HCT116 (cell line): ENCODE measurements around the gene MBOAT1. TPM values are rescaled to one million over a fixed set of nuclear protein-coding genes. Genes with fewer than 3 reads are reported as not detected.

Source experiments
- ATAC-seq: fragments of 200-7000 bp; cut with Tn5 transposase; 2 replicates; pipeline ENCODE4 v1.9.1; 2020; ENCODE audit warnings: mild to moderate bottlenecking, moderate library complexity
- BruUV-seq: library from RNA; stranded (reverse); fragments of 400-500 nt; replicated peaks from 2 replicates; lab custom pipeline; 2021; lab: Mats Ljungman, UMichigan
- CTCF ChIA-PET: fragments of 300-600 bp; sonication (Branson Sonifier 250); formaldehyde crosslinking; loops from one replicate; lab custom pipeline; 2021; ENCODE audit warnings: antibody characterized with exemption; lab: Charles Lee
- POLR2A ChIA-PET: fragments of 300-600, 350-600 bp; sonication (Branson Sonifier 250); formaldehyde crosslinking; loops from one replicate; lab custom pipeline; 2021; ENCODE audit warnings: antibody characterized with exemption; lab: Charles Lee
- RAD21 ChIA-PET, 2 experiments: fragments of 300-600 bp; sonication (Branson Sonifier 250); formaldehyde crosslinking; loops; one replicate each; lab custom pipeline; 2023; ENCODE audit warnings: low total read pairs in 2 of 2; ENCODE audit not compliant: uncharacterized antibody in 2 of 2, unreplicated experiment in 2 of 2, low non-redundant PET in 1 of 2; lab: Charles Lee
- DNase-seq: peaks from one replicate; pipeline ENCODE4 v3.0.0-alpha.2; 2010; ENCODE audit warnings: low read depth, low spot score
- H2AFZ ChIP-seq: fragments of 200-600 bp; shearing (Covaris generic), sonication (generic); 2 replicates; pipeline ENCODE4 v1.6.1; 2017; ENCODE audit warnings: low read depth, mixed run types, mixed read lengths, antibody characterized with exemption, low read length; ENCODE audit not compliant: poor library complexity, severe bottlenecking
- H3K27ac ChIP-seq: 2 replicates; pipeline ENCODE4 v1.5.1; 2012; ENCODE audit warnings: low read depth, low read length
- H3K27me3 ChIP-seq: fragments of 200-600 bp; sonication (generic); 2 replicates; pipeline ENCODE4 v1.6.1; 2016; ENCODE audit warnings: mixed run types, low read length, mixed read lengths; ENCODE audit not compliant: insufficient read depth
- H3K36me3 ChIP-seq, 2 experiments: fragments of 200-500 bp in 1 of 2; fragments of 200-600 bp in 1 of 2; sonication (Bioruptor generic) in 1 of 2; sonication (generic) in 1 of 2; 2 replicates each; pipeline versions ENCODE4 v1.5.1 to v1.6.1; 2014 to 2016; ENCODE audit warnings: low read length in 2 of 2, inconsistent platforms in 1 of 2, mixed read lengths in 1 of 2, mixed run types in 1 of 2; ENCODE audit not compliant: insufficient read depth in 2 of 2, control insufficient read depth in 1 of 2
- H3K4me1 ChIP-seq, 2 experiments: fragments of 200-600 bp in 1 of 2; sonication (generic) in 1 of 2; 2 replicates each; pipeline versions ENCODE4 v1.5.1 to v1.6.1; 2012 to 2017; ENCODE audit warnings: low read length in 2 of 2, inconsistent platforms in 1 of 2, mild to moderate bottlenecking in 1 of 2, mixed read lengths in 1 of 2, mixed run types in 1 of 2, moderate library complexity in 1 of 2; ENCODE audit not compliant: insufficient read depth in 2 of 2, control insufficient read depth in 1 of 2
- H3K4me2 ChIP-seq: fragments of 200-600 bp; sonication (generic); 2 replicates; pipeline ENCODE4 v1.6.1; 2017; ENCODE audit warnings: mixed run types, low read length, mixed read lengths
- H3K4me3 ChIP-seq, 2 experiments: fragments of 200-600 bp in 1 of 2; sonication (generic) in 1 of 2; replicated peaks in 1 of 2; 2 replicates each; pipeline ENCODE4 v1.5.1; 2011 to 2016; ENCODE audit warnings: low read length in 2 of 2, control low read depth in 1 of 2, low read depth in 1 of 2, mild to moderate bottlenecking in 1 of 2, mixed read lengths in 1 of 2, mixed run types in 1 of 2
- H3K79me2 ChIP-seq: fragments of 200-600 bp; sonication (generic); 2 replicates; pipeline ENCODE4 v1.6.1; 2017; ENCODE audit warnings: mild to moderate bottlenecking, mixed run types, low read length, moderate library complexity, mixed read lengths; ENCODE audit not compliant: insufficient read depth
- H3K9ac ChIP-seq: fragments of 200-600 bp; sonication (generic); 2 replicates; pipeline ENCODE4 v1.6.1; 2016; ENCODE audit warnings: low read length, mixed read lengths
- H3K9me2 ChIP-seq: fragments of 200-600 bp; sonication (generic), shearing (Covaris generic); 2 replicates; pipeline ENCODE4 v1.6.1; 2017; ENCODE audit warnings: mixed run types, mild to moderate bottlenecking, moderate library complexity; ENCODE audit not compliant: insufficient read depth
- H3K9me3 ChIP-seq, 2 experiments: fragments of 200-500 bp in 1 of 2; fragments of 200-600 bp in 1 of 2; sonication (Bioruptor generic) in 1 of 2; sonication (generic) in 1 of 2; 2 replicates each; pipeline ENCODE4 v1.6.1; 2014 to 2017; ENCODE audit warnings: low read length in 2 of 2, mixed read lengths in 2 of 2, inconsistent platforms in 1 of 2, low read depth in 1 of 2, mild to moderate bottlenecking in 1 of 2, mixed run types in 1 of 2, moderate library complexity in 1 of 2; ENCODE audit not compliant: control insufficient read depth in 1 of 2, insufficient read depth in 1 of 2
- H4K20me1 ChIP-seq: fragments of 200-600 bp; sonication (generic), shearing (Covaris generic); 2 replicates; pipeline ENCODE4 v1.6.1; 2017; ENCODE audit warnings: mixed run types, mild to moderate bottlenecking, moderate library complexity; ENCODE audit not compliant: insufficient read depth
- CBX3 ChIP-seq: IDR thresholded peaks from 2 replicates; pipeline ENCODE4 v1.6.1; 2012; ENCODE audit warnings: low read depth
- EGR1 ChIP-seq: IDR thresholded peaks from 2 replicates; pipeline ENCODE4 v1.6.1; 2012; ENCODE audit warnings: low read depth
- EZH2 ChIP-seq: fragments of 200-600 bp; sonication (generic); IDR thresholded peaks from 2 replicates; pipeline ENCODE4 v1.6.1; 2017; ENCODE audit warnings: antibody characterized with exemption, mixed run types
- EZH2phosphoT487 ChIP-seq: fragments of 200-600 bp; IDR thresholded peaks from 2 replicates; pipeline ENCODE4 v1.6.1; 2018; ENCODE audit warnings: antibody characterized with exemption, borderline replicate concordance
- JUND ChIP-seq: IDR thresholded peaks from 2 replicates; pipeline ENCODE4 v1.6.1; 2012
- POLR2A ChIP-seq: IDR thresholded peaks from 2 replicates; pipeline ENCODE4 v1.7.0; 2011; ENCODE audit warnings: borderline replicate concordance; ENCODE audit not compliant: insufficient read depth, insufficient read length; ENCODE audit errors: extremely low read depth
- RAD21 ChIP-seq: IDR thresholded peaks from 2 replicates; pipeline ENCODE4 v1.6.1; 2012; ENCODE audit warnings: low read depth, mild to moderate bottlenecking
- SP1 ChIP-seq: IDR thresholded peaks from 2 replicates; pipeline ENCODE4 v1.6.1; 2012; ENCODE audit warnings: low read depth
- TCF7L2 ChIP-seq: IDR thresholded peaks from 2 replicates; pipeline ENCODE4 v1.7.0; 2011; ENCODE audit warnings: borderline replicate concordance, inconsistent platforms; ENCODE audit not compliant: insufficient read depth, insufficient read length; ENCODE audit errors: extremely low read depth
- YY1 ChIP-seq: IDR thresholded peaks from 2 replicates; pipeline ENCODE4 v1.6.1; 2011; ENCODE audit warnings: low read length, low read depth, moderate library complexity, mild to moderate bottlenecking; ENCODE audit not compliant: insufficient replicate concordance; ENCODE audit errors: extremely low read depth
- ZNF274 ChIP-seq: fragments of 200-500 bp; sonication (Bioruptor generic); IDR thresholded peaks from 2 replicates; pipeline ENCODE4 v1.6.1; 2014; ENCODE audit warnings: mild to moderate bottlenecking, low read depth, low read length, inconsistent platforms
- intact Hi-C: fragments of 100-400 bp; cut with micrococcal nuclease; formaldehyde crosslinking; loops from 2 replicates; pipeline ENCODE4 v1.10.0; 2022
- total RNA-seq: library from RNA; stranded (reverse); gene quantifications from one replicate; pipeline ENCODE4 v1.2.1, GENCODE V29; 2021; ENCODE audit not compliant: unreplicated experiment
- TF ChIP-seq, protein P1 (sequence below): IDR thresholded peaks from 2 replicates; pipeline ENCODE4 v1.6.1; 2012; ENCODE audit warnings: low read depth
- TF ChIP-seq, protein P2 (sequence below): IDR thresholded peaks from 2 replicates; pipeline ENCODE4 v1.6.1; 2012
- TF ChIP-seq, protein P3 (sequence below): IDR thresholded peaks from 2 replicates; pipeline ENCODE4 v1.6.1; 2011; ENCODE audit warnings: mild to moderate bottlenecking, low read length, moderate library complexity; ENCODE audit not compliant: insufficient replicate concordance; ENCODE audit errors: extremely low read depth

The MBOAT1 gene
- total RNA-seq, 1 experiment from 2014 or later: 11.7 TPM

DNA sequence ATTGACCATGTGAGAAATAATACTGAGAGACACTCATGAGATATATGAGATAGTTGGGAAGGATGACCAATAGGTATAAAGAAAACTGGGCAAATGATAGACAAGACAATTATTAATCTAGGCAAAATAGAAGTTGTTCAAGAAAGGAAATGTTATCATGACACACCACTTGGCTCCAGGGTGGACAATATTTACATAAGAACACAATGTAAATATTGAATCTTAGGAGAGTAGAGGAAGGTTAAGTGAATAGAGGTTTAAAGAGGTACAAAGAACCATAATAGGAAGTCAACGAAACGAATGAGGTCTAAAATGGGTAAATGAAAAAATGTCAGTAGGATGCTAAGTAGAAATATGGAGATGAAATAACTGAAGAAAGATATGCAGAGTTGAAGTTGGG lies 126.5 kb downstream of the MBOAT1 start:
- Histone ChIP-seq H3K27ac (no peak overlapping the region), H3K27me3 (no peaks in the 10 kb centered on the region), H3K4me1 (no peaks in the 10 kb centered on the region), H2AFZ (no peak overlapping the region), H3K9me3 (no peaks in the 10 kb centered on the region), H3K4me2 (no peak overlapping the region), H3K4me3 (no peak overlapping the region), H3K9ac (no peak overlapping the region), H4K20me1 (no peaks in the 10 kb centered on the region), H3K79me2 (no peaks in the 10 kb centered on the region), H3K9me2 (no peaks in the 10 kb centered on the region), H3K36me3 (no peaks in the 10 kb centered on the region)
- RAD21 ChIA-PET: no interaction called here
- DNase-seq (no peak), ATAC-seq (no peak)
- no TSS peak for BruUV-seq
- POLR2A ChIA-PET: no interaction called here
- no peak for TF ChIP-seq TCF7L2
- no peak for TF ChIP-seq EZH2
- no peak for TF ChIP-seq SP1
- TF ChIP-seq POLR2A: no peak
- TF ChIP-seq JUND: no peak
- intact Hi-C loops: no loop called here
- CTCF ChIA-PET: no interaction called here

DNA sequence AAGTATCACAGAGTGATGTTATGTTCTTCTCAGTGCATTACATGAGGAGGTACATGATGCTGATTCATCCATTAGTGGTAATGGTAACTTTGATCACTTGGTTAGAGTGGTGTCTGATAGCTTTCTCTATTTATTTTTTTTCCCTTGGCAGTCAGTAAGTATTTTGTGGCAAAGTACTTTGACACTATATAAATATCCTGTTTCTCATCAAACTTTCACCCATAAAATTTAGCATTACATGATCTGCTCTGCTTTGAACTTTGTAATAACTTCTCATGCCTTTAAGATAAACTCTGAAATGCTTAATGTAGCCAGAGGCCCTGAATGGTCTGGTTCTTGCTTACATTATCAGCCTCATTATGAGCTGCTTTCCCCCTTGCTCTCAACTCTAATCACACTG lies 127.9 kb downstream of the MBOAT1 start:
- no peaks in the 10 kb centered on the region for H4K20me1 ChIP-seq
- H3K4me3 ChIP-seq: no peak overlapping the region
- H3K79me2 ChIP-seq: no peaks in the 10 kb centered on the region
- no peak overlapping the region for H3K27ac ChIP-seq
- H3K36me3 ChIP-seq: no peaks in the 10 kb centered on the region
- POLR2A ChIA-PET: no interaction called here
- no TSS peak for BruUV-seq
- DNase-seq (no peak), ATAC-seq (no peak)
- H3K9me3 ChIP-seq: no peaks in the 10 kb centered on the region
- CTCF ChIA-PET: no interaction called here
- H3K4me2 ChIP-seq: no peak overlapping the region
- H3K27me3 ChIP-seq: no peaks in the 10 kb centered on the region
- intact Hi-C loops: no loop called here
- H3K9ac ChIP-seq: no peak overlapping the region
- TF ChIP-seq SP1: no peak
- TF ChIP-seq EGR1: no peak
- TF ChIP-seq, protein P1, sequence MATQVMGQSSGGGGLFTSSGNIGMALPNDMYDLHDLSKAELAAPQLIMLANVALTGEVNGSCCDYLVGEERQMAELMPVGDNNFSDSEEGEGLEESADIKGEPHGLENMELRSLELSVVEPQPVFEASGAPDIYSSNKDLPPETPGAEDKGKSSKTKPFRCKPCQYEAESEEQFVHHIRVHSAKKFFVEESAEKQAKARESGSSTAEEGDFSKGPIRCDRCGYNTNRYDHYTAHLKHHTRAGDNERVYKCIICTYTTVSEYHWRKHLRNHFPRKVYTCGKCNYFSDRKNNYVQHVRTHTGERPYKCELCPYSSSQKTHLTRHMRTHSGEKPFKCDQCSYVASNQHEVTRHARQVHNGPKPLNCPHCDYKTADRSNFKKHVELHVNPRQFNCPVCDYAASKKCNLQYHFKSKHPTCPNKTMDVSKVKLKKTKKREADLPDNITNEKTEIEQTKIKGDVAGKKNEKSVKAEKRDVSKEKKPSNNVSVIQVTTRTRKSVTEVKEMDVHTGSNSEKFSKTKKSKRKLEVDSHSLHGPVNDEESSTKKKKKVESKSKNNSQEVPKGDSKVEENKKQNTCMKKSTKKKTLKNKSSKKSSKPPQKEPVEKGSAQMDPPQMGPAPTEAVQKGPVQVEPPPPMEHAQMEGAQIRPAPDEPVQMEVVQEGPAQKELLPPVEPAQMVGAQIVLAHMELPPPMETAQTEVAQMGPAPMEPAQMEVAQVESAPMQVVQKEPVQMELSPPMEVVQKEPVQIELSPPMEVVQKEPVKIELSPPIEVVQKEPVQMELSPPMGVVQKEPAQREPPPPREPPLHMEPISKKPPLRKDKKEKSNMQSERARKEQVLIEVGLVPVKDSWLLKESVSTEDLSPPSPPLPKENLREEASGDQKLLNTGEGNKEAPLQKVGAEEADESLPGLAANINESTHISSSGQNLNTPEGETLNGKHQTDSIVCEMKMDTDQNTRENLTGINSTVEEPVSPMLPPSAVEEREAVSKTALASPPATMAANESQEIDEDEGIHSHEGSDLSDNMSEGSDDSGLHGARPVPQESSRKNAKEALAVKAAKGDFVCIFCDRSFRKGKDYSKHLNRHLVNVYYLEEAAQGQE: no peak
- TF ChIP-seq CBX3: no peak
- TF ChIP-seq, protein P2, sequence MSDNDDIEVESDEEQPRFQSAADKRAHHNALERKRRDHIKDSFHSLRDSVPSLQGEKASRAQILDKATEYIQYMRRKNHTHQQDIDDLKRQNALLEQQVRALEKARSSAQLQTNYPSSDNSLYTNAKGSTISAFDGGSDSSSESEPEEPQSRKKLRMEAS: no peak
- no peak for TF ChIP-seq YY1
- TF ChIP-seq, protein P3, sequence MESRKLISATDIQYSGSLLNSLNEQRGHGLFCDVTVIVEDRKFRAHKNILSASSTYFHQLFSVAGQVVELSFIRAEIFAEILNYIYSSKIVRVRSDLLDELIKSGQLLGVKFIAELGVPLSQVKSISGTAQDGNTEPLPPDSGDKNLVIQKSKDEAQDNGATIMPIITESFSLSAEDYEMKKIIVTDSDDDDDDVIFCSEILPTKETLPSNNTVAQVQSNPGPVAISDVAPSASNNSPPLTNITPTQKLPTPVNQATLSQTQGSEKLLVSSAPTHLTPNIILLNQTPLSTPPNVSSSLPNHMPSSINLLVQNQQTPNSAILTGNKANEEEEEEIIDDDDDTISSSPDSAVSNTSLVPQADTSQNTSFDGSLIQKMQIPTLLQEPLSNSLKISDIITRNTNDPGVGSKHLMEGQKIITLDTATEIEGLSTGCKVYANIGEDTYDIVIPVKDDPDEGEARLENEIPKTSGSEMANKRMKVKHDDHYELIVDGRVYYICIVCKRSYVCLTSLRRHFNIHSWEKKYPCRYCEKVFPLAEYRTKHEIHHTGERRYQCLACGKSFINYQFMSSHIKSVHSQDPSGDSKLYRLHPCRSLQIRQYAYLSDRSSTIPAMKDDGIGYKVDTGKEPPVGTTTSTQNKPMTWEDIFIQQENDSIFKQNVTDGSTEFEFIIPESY: no peak
- TF ChIP-seq EZH2phosphoT487: no peak
- no peak for TF ChIP-seq ZNF274
- TF ChIP-seq RAD21: no peak
- no peak for TF ChIP-seq JUND
- H3K4me1 ChIP-seq: no peaks in the 10 kb centered on the region
- RAD21 ChIA-PET: no interaction called here
- no peaks in the 10 kb centered on the region for H3K9me2 ChIP-seq
- no peak overlapping the region for H2AFZ ChIP-seq
